Body of pancreas (tissue), 4 donors: Measurements from ENCODE around the gene ENOX2.

Experiments used
- CTCF ChIP-seq, 7 experiments: fragments of 450-650 bp in 4 of 7; fragments of 200-600 bp in 3 of 7; sonication (generic) in 3 of 7; IDR thresholded peaks; one replicate each; pipeline ENCODE4 v1.5.1; 2016 to 2019; ENCODE audit warnings: antibody characterized with exemption in 7 of 7
- POLR2A ChIP-seq, 3 donors: fragments of 450-650 bp; IDR thresholded peaks; one replicate each; pipeline ENCODE4 v1.6.1; 2016; ENCODE audit warnings: antibody characterized with exemption in 3 of 3, mild to moderate bottlenecking in 2 of 3

GRCh38 chrX:130714665-130715064 is 188.3 kb downstream of the ENOX2 start:
- TF ChIP-seq CTCF (IDR thresholded peaks at IDR 0.05), result no peak
- TF ChIP-seq POLR2A (IDR thresholded peaks at IDR 0.05), result no peak
